HG03460 (cell line): ENCODE data around the gene SYT12.
"Not testable (repeated sequence)": the region's sequence is repeated elsewhere in the genome, so short reads cannot be mapped to it uniquely, and the experiment has no call there.

Experiments used
- ATAC-seq: cut with Tn5 transposase; IDR thresholded peaks from one replicate; pipeline ENCODE4 v1.9.1; 2021; ENCODE audit not compliant: unreplicated experiment

SYT12 gene, protein sequence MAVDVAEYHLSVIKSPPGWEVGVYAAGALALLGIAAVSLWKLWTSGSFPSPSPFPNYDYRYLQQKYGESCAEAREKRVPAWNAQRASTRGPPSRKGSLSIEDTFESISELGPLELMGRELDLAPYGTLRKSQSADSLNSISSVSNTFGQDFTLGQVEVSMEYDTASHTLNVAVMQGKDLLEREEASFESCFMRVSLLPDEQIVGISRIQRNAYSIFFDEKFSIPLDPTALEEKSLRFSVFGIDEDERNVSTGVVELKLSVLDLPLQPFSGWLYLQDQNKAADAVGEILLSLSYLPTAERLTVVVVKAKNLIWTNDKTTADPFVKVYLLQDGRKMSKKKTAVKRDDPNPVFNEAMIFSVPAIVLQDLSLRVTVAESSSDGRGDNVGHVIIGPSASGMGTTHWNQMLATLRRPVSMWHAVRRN

DNA sequence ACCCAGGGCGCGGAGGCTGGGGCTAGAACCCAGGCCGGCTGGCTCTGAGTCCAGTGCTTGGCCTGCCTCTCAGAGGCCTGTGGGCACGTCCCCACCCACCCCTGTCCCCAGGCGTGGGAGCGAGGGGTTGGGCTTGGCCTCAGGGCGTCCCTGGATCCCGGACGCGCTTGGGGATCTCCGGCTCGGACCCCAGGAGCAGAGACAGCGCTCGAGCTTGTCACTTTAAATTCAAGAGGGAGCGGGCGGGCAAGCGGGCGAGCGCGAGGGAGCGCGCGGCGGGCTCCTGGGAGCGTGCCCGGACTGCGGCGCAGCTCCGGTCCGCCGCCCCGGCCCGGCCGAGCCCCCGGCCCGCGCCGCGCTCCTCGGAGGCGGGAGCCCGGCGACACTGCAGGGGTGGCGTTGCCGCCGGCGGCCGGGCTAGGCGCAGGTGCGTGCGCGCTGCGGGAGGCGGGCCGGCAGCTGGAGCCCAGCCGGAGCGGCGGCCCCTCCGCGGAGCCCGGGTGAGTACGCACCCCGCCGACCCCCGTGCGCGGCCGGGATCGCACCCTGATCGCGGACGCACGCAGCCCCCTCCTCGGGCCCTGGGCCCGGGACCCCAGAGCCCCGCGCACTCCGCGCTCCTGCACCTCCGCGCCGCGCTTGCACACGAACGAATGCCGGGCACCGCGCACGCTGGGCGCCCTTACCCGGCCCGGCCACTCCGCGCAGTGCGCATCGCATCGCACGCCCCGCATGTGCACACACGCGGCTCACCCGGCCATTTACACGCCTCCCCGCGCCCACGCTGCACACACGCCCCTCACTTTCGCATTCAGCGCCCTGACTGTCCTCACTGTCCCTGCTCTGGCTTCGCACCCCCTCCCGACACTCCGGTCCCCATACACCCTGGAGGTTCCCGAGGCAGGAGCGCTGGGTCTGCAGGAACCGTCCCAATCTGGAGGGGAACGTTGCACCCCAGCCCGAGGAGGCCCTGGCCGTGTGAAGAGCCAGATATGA is at the start of gene SYT12:
SYT12 (plus strand) TSS at position 174 of the 996 bp plus-strand sequence. CDS start 7,011 bp downstream, outside the sequence.
- no peak for ATAC-seq

DNA sequence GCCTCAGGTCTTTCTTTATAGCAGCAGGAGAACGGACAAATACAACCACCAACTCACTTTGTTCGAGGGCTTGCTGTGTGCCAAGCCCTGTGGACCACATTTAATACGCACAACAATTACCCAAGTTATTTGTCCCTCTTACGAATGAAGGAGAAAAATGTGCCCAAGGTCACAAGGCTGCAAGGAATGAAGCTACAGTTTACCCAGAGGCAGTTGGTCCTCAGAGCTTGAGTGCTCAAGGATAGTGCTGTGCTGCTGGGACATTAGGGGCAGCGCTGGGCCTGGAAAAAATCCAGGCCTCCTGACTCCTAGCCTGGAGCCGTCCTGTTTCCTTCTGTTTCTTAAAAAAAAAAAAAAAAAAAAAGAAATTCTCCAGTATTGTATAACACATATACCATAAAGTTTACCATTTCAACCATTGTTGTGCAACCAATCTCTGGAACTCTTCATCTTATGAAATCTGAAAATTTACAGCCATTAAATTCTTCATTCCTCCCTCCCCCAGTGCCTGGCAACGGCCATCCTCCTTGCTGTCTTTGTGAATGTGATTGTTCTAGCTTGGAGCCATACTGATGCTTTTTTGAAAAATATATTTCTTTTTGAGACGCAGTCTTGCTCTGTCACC is 48.9 kb upstream of the SYT12 start:
- ATAC-seq = no peak

DNA sequence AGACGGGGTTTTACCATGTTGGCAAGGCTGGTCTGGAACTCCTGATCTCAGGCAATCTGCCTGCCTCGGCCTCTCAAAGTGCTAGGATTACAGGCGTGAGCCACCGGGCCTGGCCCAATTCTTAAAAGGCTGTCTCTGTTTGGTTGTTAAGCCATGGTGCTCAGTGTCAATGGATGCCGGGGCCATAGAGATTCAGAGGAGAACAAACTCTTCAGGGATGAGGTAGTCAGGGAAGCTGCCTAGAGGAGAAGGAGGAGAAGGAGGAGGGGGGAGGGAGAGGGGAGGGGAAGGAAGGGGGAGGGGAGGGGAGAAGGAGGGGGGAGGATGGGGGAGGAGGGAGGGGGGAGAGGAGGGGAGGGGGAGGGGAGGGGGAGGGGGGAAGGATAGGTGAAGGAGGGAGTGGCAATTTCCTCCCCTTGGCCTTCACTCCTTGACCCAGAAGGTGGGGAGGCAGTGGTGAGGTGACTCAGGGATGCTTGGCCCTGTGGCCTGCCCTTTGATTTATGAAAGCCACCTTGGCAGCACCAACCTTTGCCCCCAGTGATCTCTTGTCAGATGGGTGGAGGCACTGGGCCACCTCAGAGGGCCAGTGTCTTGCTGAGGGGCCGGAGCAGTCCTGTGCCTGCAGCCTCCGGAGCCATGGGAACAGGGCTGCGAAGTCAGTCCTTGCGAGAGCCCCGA is 48.1 kb upstream of the SYT12 start, which contains the start of gene C11orf86:
C11orf86 (plus strand) TSS at position 581 of the 681 bp plus-strand sequence; CDS start at position 640, 59 bp downstream.
- no peak for ATAC-seq

DNA sequence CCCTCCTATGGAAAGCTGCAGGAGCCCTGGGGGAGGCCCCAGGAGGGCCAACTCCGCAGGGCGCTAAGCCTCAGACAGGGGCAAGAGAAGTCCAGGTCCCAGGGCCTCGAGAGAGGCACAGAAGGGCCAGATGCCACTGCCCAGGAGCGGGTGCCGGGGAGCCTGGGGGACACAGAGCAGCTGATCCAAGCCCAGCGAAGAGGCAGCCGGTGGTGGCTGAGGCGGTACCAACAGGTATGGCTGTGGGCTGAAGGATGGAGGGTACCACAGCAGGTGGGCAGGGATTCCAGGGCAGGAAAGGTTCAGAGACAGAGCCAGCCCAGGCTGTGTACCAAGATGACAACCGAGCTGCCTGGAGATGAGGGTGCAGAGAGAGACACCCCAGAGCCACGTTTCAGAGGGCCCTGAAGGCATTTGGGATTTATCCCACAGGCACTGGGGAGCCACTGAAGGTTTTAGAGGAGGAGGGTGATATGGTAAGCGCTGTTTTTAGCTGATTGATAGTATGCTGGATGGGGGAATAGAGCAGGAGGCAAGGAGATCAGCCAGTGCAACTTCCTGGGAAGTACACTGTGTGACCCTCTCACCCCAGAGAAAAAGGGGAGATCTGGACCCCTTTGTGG is 47.4 kb upstream of the SYT12 start:
- no peak for ATAC-seq

DNA sequence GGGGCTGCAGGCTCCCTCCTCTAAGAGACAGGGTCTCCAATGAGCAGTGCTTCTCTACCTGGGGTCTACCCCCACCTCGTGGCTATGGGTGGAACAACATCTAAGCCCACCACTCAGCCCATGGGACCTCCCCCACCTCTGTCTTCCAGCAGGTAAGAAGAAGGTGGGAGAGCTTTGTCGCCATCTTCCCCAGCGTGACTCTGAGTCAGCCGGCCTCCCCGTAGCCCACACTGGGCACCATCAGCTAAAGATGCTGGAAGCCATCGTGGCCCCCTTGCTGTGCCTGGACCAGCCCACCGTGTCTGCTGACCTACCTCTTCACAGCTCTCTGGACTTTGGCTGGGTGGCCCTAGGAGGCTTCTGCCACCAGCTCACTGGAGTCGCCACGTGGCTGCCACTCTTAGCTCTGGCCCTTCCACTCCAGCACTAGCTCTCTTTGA is 46.9 kb upstream of the SYT12 start:
- ATAC-seq = no peak

DNA sequence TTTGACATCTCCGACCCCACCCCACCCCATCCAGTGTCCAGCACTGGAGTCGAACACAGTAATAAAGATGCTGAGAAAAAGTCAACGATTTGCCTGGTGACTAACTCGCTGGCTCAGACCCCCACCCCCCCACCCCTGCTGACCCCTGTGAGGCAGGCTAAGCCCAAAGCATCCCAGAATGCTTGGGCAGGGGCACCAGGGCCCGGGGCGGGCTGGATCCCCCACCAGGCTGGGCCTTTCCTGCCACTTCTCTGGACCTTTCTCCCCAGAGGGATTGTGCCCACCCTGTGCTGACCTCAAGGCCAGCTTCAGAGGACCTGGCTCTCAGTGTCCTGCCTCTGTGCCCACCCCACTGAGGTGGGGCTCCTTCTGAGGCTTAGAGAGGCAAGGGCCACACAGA is 46.0 kb upstream of the SYT12 start:
- no peak for ATAC-seq

DNA sequence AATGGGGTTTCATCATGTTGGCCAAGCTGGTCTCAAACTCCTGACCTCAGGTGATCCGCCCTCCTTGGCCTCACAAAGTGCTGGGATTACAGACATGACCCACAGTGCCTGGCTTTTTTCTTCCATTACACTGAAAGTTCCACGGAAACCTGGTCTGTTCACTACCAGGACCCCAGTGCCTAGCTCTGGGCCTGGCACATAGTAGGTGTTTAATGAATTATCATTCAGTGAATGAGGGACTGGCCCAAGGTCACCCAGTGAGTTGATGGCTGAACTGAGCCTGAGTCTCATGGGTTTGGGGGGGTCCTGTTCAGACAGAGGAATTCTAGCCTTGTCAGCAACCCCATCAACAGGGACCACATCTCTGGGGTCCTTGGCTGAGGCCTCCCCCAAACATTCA is 44.7 kb upstream of the SYT12 start:
- no peak for ATAC-seq

DNA sequence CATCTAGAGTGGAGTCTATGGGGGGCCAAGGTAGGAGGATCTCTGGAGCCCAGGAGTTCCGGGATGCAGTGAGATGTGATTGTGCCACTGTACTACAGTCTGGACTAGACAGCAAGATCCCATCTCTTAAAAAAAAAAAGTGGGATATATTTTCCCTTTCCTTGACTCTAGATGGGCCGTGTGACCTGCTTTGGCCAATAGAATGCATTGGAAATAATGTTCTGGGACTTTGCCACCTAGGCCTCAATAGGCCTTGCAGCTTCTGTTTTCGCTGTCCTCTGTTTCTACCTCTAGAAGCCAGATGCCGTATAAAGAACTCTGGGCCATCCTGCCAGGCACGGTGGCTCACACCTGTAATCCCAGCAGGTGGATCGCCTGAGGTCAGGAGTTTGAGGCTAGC is 44.2 kb upstream of the SYT12 start:
- ATAC-seq = no peak

DNA sequence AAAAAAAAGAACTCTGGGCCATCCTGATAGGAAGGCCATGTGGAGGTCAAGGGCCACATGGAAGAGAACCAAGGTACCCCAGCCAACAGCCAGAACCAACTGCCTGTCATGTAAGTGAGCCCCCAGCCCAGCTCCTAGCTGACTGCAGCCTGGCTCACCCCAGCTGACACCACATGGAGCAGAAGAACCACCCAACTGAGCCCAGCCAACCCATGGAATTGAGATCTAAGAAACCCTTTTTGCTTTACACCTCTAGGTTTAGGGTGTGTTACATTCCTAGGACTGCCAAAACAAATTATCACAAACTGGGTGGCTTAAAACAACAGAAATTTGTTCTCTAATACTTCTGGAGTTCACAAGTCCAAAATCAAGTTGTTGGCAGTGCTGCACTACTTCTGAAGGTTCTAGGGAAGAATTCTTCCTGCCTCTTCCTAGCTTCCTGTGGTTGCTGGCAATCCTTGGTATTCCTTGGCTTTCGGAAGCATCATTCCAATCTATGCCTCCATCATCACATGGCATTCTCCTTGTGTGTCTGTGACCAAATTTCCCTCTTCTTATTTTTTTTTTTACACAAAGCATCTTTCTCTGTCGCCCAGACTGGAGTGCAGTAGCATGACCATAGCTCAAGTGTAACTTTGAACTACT is 43.5 kb upstream of the SYT12 start:
- ATAC-seq = no peak

DNA sequence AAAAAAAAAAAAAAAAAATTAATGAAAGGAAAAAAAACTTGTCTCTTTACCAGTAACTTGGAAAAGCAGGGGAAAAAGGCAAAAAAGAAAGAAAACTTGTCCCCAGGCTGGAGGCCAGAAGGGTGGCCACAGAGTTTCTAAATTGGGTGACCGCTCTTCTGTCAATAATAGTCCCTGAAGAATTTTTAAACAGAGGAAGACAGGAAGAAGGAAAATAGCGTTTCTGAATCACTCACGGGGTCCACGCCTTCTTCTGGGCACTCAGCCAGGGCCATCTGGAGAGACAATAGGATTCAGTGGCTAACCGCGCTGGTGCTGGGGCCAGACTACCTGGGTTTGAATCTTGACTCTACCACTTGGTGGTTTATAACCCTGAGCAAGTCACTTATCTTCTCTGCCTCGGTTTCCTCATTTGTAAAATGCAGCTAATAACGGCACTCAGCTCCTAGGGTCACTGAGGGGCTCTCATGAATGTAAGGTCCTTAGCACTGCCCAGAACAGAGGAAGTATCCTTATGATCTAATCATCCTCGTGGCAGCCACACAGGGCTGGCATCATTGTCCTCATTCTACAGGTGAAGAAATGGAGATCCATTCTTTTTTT is 40.9 kb upstream of the SYT12 start:
- ATAC-seq = no peak

DNA sequence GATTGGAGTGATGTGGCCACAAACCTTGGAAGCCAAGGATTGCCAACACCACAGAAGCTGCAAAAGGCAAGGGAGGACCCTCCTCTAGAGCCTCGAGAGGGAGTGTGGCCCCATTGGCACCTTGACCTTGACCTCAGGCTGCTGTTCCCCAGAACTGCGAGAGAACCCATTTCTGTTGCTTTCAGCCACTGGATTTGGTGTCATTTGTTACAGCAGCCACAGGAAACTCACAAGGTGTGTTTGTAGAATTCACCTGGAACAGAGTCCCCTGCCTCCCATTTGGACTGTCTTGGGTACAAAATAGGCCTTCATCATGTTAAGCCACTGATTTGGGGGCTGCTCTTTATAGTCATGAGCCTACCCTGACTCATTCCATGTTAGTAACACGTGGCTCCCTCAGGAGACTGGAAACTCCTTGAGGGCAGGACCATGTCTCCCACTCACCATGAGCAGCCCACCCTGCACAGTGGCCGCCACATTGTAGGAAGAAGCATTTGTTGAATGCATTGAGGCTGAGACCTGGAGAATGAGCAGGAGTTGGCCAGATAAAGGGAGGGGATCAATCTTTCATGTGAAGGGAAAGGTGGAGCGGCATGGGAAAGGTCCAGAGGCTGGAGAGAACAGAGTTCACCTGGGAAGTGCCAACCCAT is 39.5 kb upstream of the SYT12 start:
- ATAC-seq = no peak

DNA sequence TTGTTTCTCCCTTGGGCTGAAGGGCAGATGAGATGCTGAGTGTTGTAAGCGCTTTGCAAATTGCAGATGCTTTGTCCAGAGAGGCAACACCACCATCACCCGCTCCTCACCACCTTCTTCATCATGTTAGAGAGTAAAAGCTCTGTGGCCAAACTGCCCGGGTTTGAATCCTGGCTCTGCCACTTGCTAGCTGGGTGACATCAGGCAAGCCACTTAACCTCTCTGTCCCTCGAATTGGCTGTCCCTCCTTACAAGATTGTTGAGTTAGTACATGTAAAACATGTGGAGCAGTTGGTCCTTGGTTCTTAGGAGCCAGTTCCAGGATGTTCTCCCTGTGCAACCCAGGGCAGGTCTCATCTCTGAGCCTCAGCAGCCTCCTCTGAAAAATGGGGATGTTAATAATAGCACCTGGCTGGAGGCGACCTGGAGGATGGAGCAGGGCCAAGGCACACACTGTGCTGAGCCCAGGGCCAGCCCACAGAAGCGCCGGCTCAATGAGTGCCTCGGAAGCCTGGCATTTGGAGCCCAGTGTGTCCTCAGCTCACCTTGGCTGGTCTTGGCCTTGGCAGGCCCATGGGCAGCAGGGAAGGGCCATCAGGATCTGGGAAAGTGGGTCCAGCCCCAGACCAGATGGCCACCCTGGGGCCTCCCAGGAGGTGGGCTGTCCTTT is 37.3 kb upstream of the SYT12 start:
- no peak for ATAC-seq

DNA sequence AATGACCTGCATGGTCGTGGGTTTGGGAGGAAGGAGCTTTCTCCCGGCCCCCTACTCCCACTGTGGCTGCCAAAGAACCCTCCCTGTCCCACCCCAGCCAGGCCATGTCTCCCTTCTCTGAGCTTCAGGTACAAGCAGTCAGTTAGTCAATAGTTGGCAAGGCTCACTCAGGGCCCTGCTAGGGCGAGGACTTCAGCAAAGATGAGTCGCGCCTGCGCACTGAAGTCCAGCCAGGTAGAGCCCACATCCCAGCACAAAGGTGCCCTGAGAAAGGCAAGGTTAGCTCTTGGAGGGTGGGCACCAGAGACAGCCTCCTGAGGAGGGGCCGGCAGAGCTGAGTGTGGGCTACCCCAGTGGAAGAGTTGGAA is 36.8 kb upstream of the SYT12 start:
- ATAC-seq = no peak

DNA sequence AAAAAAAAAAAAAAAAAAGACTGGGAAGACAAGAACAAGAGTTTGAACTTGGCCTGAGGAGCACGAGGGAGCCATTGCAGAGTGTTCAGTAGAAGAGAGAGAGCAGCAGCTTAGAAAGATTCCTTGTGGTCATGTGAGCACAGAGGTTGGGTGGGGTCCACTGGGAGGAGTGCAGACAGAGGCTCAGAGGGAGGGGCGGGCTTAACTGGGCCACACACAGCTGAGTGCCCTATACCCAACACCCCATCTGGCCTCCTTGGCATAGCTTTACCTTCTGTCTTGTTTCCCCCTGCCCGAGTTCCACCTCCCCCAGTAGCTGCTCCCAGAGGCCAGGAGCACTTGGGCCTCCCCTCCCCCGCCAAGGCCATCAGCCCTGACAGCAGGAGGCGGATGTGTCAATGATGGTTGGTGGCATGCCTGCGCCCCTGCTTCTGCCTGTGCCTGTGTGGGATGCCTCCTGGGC is 35.7 kb upstream of the SYT12 start:
- ATAC-seq = no peak

DNA sequence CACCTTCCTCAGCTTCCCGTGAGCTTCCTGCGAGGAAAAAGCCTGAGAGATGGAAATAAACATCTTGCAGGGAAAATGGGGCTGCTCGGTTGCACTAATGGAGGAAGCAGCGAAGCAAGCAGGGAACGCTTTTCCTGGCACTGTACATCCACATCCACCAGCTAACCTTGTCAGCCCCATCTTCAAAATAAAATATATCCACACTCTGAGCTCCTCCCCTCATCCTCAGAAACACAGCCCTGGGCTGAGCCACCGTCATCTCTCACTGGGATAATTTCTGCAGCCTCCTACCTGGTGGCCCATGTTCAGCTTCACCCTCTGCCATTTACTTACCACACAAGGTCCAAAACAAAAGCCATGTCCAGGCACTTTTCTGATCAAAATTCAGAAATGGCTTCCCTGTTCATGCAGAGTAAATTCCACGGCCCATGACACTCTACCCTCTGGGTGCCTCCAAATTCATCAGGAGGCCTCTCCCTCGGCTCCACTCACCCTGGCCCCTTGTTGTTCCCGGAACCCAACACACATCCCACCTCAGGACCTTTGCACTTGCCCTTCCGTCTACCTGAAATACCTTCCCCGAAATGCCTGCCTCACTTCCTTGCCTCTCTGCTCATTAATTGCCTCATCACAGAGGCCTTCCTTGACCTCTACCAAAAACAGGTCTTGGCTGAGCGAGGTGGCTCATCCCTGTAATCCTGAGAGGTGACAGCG is 34.9 kb upstream of the SYT12 start:
- no peak for ATAC-seq

DNA sequence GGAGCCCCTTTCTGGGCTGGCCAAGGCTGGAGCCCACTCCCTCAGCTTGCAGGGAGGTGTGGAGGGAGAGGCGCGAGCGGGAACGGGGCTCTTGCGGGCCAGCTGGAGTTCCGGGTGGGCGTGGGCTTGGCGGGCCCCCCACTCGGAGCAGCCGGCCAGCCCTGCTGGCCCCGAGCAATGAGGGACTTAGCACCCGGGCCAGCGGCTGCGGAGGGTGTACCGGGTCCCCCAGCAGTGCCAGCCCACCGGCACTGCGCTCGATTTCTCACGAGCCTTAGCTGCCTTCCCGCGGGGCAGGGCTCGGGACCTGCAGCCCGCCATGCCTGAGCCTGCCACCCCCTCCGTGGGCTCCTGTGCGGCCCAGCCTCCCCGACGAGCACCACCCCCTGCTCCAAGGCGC is 34.2 kb upstream of the SYT12 start:
- ATAC-seq = not testable (repeated sequence)

DNA sequence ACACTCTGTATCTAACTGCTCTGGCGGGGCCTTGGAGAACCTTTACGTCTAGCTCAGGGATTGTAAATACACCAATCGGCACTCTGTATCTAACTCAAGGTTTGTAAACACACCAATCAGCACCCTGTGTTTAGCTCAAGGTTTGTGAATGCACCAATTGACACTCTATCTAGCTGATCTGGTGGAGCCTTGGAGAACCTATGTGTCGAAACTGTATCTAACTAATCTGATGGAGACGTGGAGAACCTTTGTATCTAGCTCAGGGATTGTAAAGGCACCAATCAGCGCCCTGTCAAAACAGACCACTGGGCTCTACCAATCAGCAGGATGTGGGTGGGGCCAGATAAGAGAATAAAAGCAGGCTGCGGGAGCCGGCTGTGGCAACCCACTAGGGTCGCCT is 33.6 kb upstream of the SYT12 start:
- ATAC-seq = not testable (repeated sequence)
